ENCODE measurements around the gene NINJ2.

The NINJ2 gene

DNA sequence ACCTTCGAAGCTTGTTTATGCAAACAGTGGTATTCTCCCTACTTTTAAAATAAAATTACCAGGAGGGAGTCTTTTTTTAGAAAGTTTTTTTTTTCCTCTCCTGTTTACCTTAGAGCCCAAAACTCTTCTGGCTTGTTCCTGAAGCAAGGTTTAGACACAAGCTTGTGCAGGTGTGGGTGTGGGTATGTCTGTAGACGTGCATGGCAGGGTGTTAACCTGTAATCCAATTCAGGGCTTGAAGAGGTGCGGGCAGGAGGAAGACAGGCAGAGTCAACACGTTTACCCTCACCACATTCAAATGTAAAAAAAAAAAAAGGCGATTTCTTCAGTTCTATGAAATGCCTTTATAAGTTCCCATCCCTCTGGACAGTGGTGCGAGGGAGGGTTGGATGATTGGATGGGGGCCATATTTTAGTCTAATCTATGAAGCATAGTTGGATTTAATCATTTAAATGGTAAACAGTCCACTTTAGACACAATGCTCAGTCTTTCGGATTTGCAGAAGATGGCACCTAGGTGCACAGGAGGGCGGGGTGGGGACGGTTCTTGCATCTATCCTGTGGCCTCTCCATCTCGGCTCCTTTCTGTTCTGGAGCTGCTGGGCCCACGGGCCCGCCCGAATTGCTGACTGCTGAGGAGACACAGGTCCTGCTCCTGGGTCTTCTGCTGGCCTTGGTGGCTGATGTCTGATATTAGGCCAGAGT is 982 bp upstream of the NINJ2 start:
- ChIA-PET POLR2A (no interaction called here), CTCF (no interaction called here)
- DNase-seq (ENCODE audit: low read depth, low spot score): no peak
- no peak for TF ChIP-seq CTCF (IDR thresholded peaks at IDR 0.05; ENCODE audit: insufficient read depth, low read length, missing control alignments)
- no peak overlapping the region for H3K4me3 ChIP-seq (ENCODE audit: low read depth, low read length)

DNA sequence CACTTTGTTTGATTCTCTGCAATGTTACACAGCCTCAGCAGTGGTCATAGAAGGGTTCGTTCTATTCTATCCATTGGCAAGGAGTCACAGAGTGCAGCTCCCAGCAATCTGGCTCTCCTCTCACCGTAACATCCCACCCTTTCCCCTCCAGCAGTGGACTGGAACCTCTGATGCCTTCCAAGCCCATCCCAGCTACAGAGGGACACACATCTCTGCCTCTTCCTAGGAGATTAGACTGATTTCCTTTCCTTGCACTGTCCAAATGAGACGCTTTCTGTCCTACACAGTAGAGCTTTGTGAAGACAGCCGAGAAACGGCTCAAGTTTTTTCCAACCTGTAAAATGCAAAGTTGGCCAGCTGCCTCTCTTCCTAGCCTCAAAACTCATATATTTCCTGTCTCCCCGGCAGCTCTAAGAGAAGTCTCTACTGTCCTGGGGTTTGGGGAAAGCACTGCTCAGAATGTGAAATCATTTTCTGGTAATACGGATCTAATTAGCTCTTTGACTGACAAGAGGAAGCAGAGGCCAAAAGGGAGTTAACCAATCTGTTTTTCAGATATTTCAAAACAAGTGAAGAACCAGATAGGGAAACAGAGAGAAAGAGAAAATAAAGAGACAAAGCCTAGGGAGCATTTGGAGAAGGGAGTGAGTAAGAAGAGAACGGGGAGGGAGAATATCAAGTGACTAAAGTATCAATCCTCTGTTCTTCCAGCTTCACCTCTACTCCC is 516 bp downstream of the NINJ2 start:
- no peak for TF ChIP-seq CTCF (IDR thresholded peaks at IDR 0.05; ENCODE audit: insufficient read depth, low read length, missing control alignments)
- no peak overlapping the region for H3K4me3 ChIP-seq (ENCODE audit: low read depth, low read length)
- ChIA-PET POLR2A (no interaction called here), CTCF (interaction anchor here (0.7 to 1.5 kb wide), 4 partner anchors 12 to 154 kb away, joined by 3 to 9 read pairs (median 3); no protein-coding TSS in a partner anchor)
- no peak for DNase-seq (ENCODE audit: low read depth, low spot score)

DNA sequence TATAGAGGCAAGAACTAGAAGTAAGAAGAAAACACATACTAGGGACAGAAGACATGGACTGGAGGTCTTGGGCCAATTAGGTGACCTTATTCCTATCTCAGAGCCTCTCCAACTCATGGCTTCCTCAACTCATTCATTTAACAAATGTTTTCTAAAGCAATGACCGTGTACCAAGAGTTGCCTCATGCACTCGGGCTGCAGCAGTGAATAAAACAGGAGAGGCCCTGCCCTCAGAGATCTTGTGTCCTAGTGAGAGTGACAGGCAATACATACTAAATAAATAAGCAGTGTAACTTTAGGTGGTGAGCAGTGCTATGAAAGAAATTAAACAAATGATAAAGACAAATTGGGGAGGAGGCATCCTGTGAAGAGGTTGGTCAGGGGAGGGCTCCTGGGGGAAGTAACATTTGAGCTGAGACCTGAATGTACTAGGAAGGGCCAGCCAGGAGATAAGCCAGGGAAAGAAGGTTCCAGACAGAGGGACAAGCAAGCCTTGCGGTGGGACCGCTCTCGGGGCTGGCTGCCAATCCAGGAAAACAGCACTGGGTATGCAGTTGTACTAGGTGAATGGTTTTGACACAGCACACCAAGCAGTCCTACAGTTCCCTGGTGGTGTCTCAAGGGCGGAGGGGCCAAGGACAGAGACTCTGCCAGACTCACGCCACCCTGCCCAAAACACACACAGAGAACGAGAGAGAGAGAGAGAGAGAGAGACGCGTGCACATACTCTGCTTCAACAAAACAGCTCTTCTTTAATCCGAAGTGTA is 1.3 kb downstream of the NINJ2 start:
- CTCF ChIA-PET: interaction anchor here (0.9 to 1.5 kb wide), 3 partner anchors 11 to 154 kb away, joined by 3 to 9 read pairs (median 3); no protein-coding TSS in a partner anchor
- POLR2A ChIA-PET: no interaction called here
- TF ChIP-seq CTCF (IDR thresholded peaks at IDR 0.05; ENCODE audit: insufficient read depth, low read length, missing control alignments): no peak
- no peak overlapping the region for H3K4me3 ChIP-seq (ENCODE audit: low read depth, low read length)
- DNase-seq (ENCODE audit: low read depth, low spot score): no peak

- no peak for DNase-seq (ENCODE audit: low read depth, low spot score)
- no peak for TF ChIP-seq CTCF (IDR thresholded peaks at IDR 0.05; ENCODE audit: insufficient read depth, low read length, missing control alignments)
- no peak overlapping the region for H3K4me3 ChIP-seq (ENCODE audit: low read depth, low read length)
- ChIA-PET POLR2A (interaction anchor here (0.6 kb wide), 1 partner anchor 62 kb away, joined by 3 read pairs; no protein-coding TSS in a partner anchor), CTCF (interaction anchor here (0.8 to 1.4 kb wide), 2 partner anchors 9 to 22 kb away, joined by 3 to 4 read pairs; no protein-coding TSS in a partner anchor)
Observed at GRCh38 chr12:659090-659683, 4.1 kb downstream of the NINJ2 start.

DNA sequence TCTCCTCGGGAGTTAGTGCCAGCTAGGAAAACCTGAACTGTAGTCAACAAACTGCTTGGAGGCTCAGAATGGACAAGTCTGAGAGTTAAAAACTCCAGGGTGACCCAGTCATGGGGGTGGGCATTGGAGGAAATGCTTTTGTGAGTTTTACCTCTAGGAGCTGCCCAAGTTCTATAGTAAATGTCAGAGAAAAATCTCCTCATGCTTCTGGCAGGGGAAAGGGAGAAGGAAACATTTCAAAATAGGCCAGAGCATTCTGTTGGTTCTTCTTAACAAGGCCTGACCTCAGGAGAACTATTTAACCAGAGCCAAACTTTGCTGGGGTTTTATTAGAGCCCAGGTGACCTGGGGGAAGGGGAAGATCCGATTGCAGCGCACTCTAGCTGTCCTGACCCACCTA is 12.3 kb downstream of the NINJ2 start:
- no peak for DNase-seq (ENCODE audit: low read depth, low spot score)
- TF ChIP-seq CTCF (IDR thresholded peaks at IDR 0.05; ENCODE audit: insufficient read depth, low read length, missing control alignments): no peak
- ChIA-PET POLR2A (no interaction called here), CTCF (interaction anchor here (0.8 to 2.7 kb wide), 4 partner anchors 8 to 101 kb away, joined by 3 to 13 read pairs (median 4); partner anchors contain the start of gene WNK1)
- H3K4me3 ChIP-seq (ENCODE audit: low read depth, low read length): no peak overlapping the region

Measured in AG04449 (cell line).